ENCODE data around the gene UNK. TPM values are rescaled to one million over a fixed set of nuclear protein-coding genes. Genes with fewer than 3 reads are reported as not detected.

Gene UNK
- total and polyA plus RNA-seq, 2 of the 13 experiments (the other 11 are each of a cell fraction or from before 2014, with no cell fraction given), result 31.6 to 33.0 TPM

- TF ChIP-seq TGIF2 (CRISPR knock-in tag; IDR thresholded peaks at IDR 0.05) (no peak; the same call in none of the 2 replicates), ZNF839 (CRISPR knock-in tag; IDR thresholded peaks at IDR 0.05; ENCODE audit: borderline replicate concordance) (no peak), ZNF569 (CRISPR knock-in tag; IDR thresholded peaks at IDR 0.05; ENCODE audit: borderline replicate concordance) (no peak), SRSF1 (optimal IDR thresholded peaks at IDR 0.05; ENCODE audit: low read depth, low read length) (peak; percentile 22), WIZ (CRISPR knock-in tag; IDR thresholded peaks at IDR 0.05) (no peak), PRMT3 (CRISPR knock-in tag; IDR thresholded peaks at IDR 0.05; ENCODE audit: borderline replicate concordance, low read depth) (no peak), FOSL1 (CRISPR knock-in tag; IDR thresholded peaks at IDR 0.05; ENCODE audit: borderline replicate concordance) (peak; percentile 37; the same call in 1 of the 2 replicates), ZNF572 (CRISPR knock-in tag; IDR thresholded peaks at IDR 0.05) (peak; percentile 93; the same call in 1 of the 2 replicates), ZBTB7B (CRISPR knock-in tag; IDR thresholded peaks at IDR 0.05) (peak; percentile 99), RELA (CRISPR knock-in tag; IDR thresholded peaks at IDR 0.05) (no peak), ZNF646 (CRISPR knock-in tag; IDR thresholded peaks at IDR 0.05) (peak; percentile 59; the same call in 1 of the 2 replicates), SETDB1 (CRISPR knock-in tag; IDR thresholded peaks at IDR 0.05; ENCODE audit: borderline replicate concordance) (no peak)
- TF ChIP-seq, protein P1, sequence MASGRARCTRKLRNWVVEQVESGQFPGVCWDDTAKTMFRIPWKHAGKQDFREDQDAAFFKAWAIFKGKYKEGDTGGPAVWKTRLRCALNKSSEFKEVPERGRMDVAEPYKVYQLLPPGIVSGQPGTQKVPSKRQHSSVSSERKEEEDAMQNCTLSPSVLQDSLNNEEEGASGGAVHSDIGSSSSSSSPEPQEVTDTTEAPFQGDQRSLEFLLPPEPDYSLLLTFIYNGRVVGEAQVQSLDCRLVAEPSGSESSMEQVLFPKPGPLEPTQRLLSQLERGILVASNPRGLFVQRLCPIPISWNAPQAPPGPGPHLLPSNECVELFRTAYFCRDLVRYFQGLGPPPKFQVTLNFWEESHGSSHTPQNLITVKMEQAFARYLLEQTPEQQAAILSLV (CRISPR knock-in tag; IDR thresholded peaks at IDR 0.05; ENCODE audit: borderline replicate concordance), result peak; percentile 74; the same call in 1 of the 2 replicates
- TF ChIP-seq, protein P2, sequence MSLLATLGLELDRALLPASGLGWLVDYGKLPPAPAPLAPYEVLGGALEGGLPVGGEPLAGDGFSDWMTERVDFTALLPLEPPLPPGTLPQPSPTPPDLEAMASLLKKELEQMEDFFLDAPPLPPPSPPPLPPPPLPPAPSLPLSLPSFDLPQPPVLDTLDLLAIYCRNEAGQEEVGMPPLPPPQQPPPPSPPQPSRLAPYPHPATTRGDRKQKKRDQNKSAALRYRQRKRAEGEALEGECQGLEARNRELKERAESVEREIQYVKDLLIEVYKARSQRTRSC (CRISPR knock-in tag; IDR thresholded peaks at IDR 0.05; ENCODE audit: low read depth), result no peak
- TF ChIP-seq, protein P3, sequence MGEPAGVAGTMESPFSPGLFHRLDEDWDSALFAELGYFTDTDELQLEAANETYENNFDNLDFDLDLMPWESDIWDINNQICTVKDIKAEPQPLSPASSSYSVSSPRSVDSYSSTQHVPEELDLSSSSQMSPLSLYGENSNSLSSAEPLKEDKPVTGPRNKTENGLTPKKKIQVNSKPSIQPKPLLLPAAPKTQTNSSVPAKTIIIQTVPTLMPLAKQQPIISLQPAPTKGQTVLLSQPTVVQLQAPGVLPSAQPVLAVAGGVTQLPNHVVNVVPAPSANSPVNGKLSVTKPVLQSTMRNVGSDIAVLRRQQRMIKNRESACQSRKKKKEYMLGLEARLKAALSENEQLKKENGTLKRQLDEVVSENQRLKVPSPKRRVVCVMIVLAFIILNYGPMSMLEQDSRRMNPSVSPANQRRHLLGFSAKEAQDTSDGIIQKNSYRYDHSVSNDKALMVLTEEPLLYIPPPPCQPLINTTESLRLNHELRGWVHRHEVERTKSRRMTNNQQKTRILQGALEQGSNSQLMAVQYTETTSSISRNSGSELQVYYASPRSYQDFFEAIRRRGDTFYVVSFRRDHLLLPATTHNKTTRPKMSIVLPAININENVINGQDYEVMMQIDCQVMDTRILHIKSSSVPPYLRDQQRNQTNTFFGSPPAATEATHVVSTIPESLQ (CRISPR knock-in tag; conservative IDR thresholded peaks at IDR 0.05), result no peak; the same call in 1 of the 2 replicates
- TF ChIP-seq, protein P4, sequence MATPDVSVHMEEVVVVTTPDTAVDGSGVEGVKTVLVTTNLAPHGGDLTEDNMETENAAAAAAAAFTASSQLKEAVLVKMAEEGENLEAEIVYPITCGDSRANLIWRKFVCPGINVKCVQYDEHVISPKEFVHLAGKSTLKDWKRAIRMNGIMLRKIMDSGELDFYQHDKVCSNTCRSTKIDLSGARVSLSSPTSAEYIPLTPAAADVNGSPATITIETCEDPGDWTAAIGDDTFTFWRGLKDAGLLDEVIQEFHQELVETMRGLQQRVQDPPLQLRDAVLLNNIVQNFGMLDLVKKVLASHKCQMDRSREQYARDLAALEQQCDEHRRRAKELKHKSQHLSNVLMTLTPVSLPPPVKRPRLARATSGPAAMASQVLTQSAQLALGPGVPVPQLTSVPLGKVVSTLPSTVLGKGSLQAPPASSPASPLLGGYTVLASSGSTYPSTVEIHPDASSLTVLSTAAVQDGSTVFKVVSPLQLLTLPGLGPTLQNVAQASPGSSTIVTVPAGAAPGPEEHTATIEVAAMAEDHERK (CRISPR knock-in tag; IDR thresholded peaks at IDR 0.05; ENCODE audit: low read depth), result no peak
Measured at GRCh38 chr17:75846692-75847613, 62.3 kb downstream of the UNK start (continued).

All from HepG2 (cell line).